ENCODE data around the gene NEK9. TPM values are rescaled to one million over a fixed set of nuclear protein-coding genes. Genes with fewer than 3 reads are reported as not detected.

Gene NEK9
- total RNA-seq, 1 donor from 2014 or later = 113 TPM

GRCh38 chr14:75143761-75144527 is 17.1 kb upstream of the NEK9 start:
- TF ChIP-seq CTCF (conservative IDR thresholded peaks at IDR 0.05) = no peak
- Mint-ChIP-seq H3K9me3 (no peaks in the 10 kb centered on the region), H3K27ac (ENCODE audit: unreplicated experiment) (no peak overlapping the region), H3K4me1 (peaks cover 32% of the 10 kb centered on the region), H3K36me3 (ENCODE audit: low read depth) (peaks cover 6% of the 10 kb centered on the region), H3K27me3 (ENCODE audit: low read depth) (no peaks in the 10 kb centered on the region), H3K4me3 (no peak overlapping the region)
- DNase-seq (ENCODE audit: low read depth, low spot score) = no peak

GRCh38 chr14:75142494-75142893 is 15.6 kb upstream of the NEK9 start:
- DNase-seq (ENCODE audit: low read depth, low spot score) = no peak
- Mint-ChIP-seq H3K27ac (ENCODE audit: unreplicated experiment) (peak overlapping the region; percentile 22), H3K27me3 (ENCODE audit: low read depth) (no peaks in the 10 kb centered on the region)

GRCh38 chr14:75141967-75142366 is 15.1 kb upstream of the NEK9 start:
- TF ChIP-seq CTCF (conservative IDR thresholded peaks at IDR 0.05) = peak; percentile 57
- DNase-seq (ENCODE audit: low read depth, low spot score) = no peak
- no peaks in the 10 kb centered on the region for H3K9me3 Mint-ChIP-seq
- no peak overlapping the region for H3K4me3 Mint-ChIP-seq
- no peaks in the 10 kb centered on the region for H3K27me3 Mint-ChIP-seq (ENCODE audit: low read depth)
- no peak overlapping the region for H3K27ac Mint-ChIP-seq (ENCODE audit: unreplicated experiment)
- peaks cover 6% of the 10 kb centered on the region for H3K36me3 Mint-ChIP-seq (ENCODE audit: low read depth)
- H3K4me1 Mint-ChIP-seq = peaks cover 16% of the 10 kb centered on the region

More at GRCh38 chr14:75142494-75142893, 15.6 kb upstream of the NEK9 start:
- Mint-ChIP-seq H3K9me3 (no peaks in the 10 kb centered on the region), H3K36me3 (ENCODE audit: low read depth) (peaks cover 6% of the 10 kb centered on the region), H3K4me3 (no peak overlapping the region), H3K4me1 (peaks cover 20% of the 10 kb centered on the region)
- no peak for TF ChIP-seq CTCF (conservative IDR thresholded peaks at IDR 0.05)

- no peak for TF ChIP-seq CTCF (conservative IDR thresholded peaks at IDR 0.05)
- DNase-seq (ENCODE audit: low read depth, low spot score) = no peak
- Mint-ChIP-seq H3K9me3 (no peaks in the 10 kb centered on the region), H3K27ac (ENCODE audit: unreplicated experiment) (no peak overlapping the region), H3K36me3 (ENCODE audit: low read depth) (peaks cover 5% of the 10 kb centered on the region), H3K27me3 (ENCODE audit: low read depth) (no peaks in the 10 kb centered on the region), H3K4me1 (peaks cover 7% of the 10 kb centered on the region), H3K4me3 (no peak overlapping the region)
Measured at GRCh38 chr14:75141062-75141461, 14.2 kb upstream of the NEK9 start.

- DNase-seq (ENCODE audit: low read depth, low spot score) = no peak
- no peak overlapping the region for H3K4me3 Mint-ChIP-seq
- peaks cover 5% of the 10 kb centered on the region for H3K4me1 Mint-ChIP-seq
- no peaks in the 10 kb centered on the region for H3K27me3 Mint-ChIP-seq (ENCODE audit: low read depth)
- TF ChIP-seq CTCF (conservative IDR thresholded peaks at IDR 0.05) = no peak
- no peak overlapping the region for H3K27ac Mint-ChIP-seq (ENCODE audit: unreplicated experiment)
- no peaks in the 10 kb centered on the region for H3K9me3 Mint-ChIP-seq
- H3K36me3 Mint-ChIP-seq (ENCODE audit: low read depth) = peaks cover 6% of the 10 kb centered on the region
Measured at GRCh38 chr14:75140620-75141019, 13.8 kb upstream of the NEK9 start.

Data from neural crest cell (in vitro differentiated cells).